B cell (primary cell): ENCODE results near the gene RGS7BP. TPM values are rescaled to one million over a fixed set of nuclear protein-coding genes. Genes with fewer than 3 reads are reported as not detected.

ENCODE experiments used
- ATAC-seq: fragments of 200-7000 bp; cut with Tn5 transposase; one replicate; pipeline ENCODE4 v1.10.0; 2021; ENCODE audit warnings: low read depth, mild to moderate bottlenecking, moderate number of reproducible peaks, moderate library complexity
- CTCF ChIA-PET: fragments of 350-600 bp; sonication (Branson Sonifier 250); formaldehyde crosslinking; loops from one replicate; lab custom pipeline; 2021; ENCODE audit warnings: antibody characterized with exemption, inconsistent platforms; lab: Charles Lee
- POLR2A ChIA-PET: fragments of 350-600 bp; sonication (Branson Sonifier 250); formaldehyde crosslinking; loops from one replicate; lab custom pipeline; 2021; ENCODE audit warnings: antibody characterized with exemption; lab: Charles Lee
- DNase-seq: peaks from one replicate; pipeline ENCODE4 v3.0.0; 2013
- H2AFZ ChIP-seq: 2 replicates; pipeline ENCODE4 v1.6.1; 2012; ENCODE audit warnings: mild to moderate bottlenecking, low read depth, low read length; ENCODE audit not compliant: insufficient read depth, poor library complexity, severe bottlenecking
- H3K27ac ChIP-seq, 2 donors: 1 replicate in 1 of 2; 2 replicates in 1 of 2; pipeline ENCODE4 v1.5.1; 2012 to 2013; ENCODE audit warnings: low read length in 2 of 2, mild to moderate bottlenecking in 2 of 2, moderate library complexity in 1 of 2
- H3K27me3 ChIP-seq, 4 experiments: fragments of 200-600 bp in 1 of 4; sonication (generic) in 1 of 4; replicated peaks in 1 of 4; 1 replicate in 2 of 4; 2 replicates in 2 of 4; pipeline versions ENCODE4 v1.6.1 to v1.7.0; 2013 to 2016; ENCODE audit warnings: low read length in 3 of 4, mild to moderate bottlenecking in 2 of 4, mixed read lengths in 1 of 4, moderate library complexity in 1 of 4; ENCODE audit not compliant: insufficient read depth in 4 of 4, control insufficient read depth in 3 of 4; ENCODE audit errors: control extremely low read depth in 1 of 4
- H3K36me3 ChIP-seq, 2 experiments: replicated peaks in 1 of 2; 1 replicate in 1 of 2; 2 replicates in 1 of 2; pipeline versions ENCODE4 v1.6.1 to v1.7.1; 2013; ENCODE audit warnings: low read length in 1 of 2; ENCODE audit not compliant: insufficient read depth in 2 of 2, control insufficient read depth in 1 of 2; ENCODE audit errors: control extremely low read depth in 1 of 2, extremely low read depth in 1 of 2
- H3K4me1 ChIP-seq, 2 donors: fragments of 200-600 bp in 1 of 2; sonication (generic) in 1 of 2; 1 replicate in 1 of 2; 2 replicates in 1 of 2; pipeline versions ENCODE4 v1.5.1 to v1.6.1; 2013 to 2017; ENCODE audit warnings: low read length in 2 of 2; ENCODE audit not compliant: control insufficient read depth in 2 of 2, insufficient read depth in 2 of 2
- H3K4me2 ChIP-seq: replicated peaks from 2 replicates; pipeline ENCODE3; 2012; ENCODE audit warnings: mild to moderate bottlenecking, low read depth, low read length; ENCODE audit not compliant: poor library complexity, severe bottlenecking
- H3K4me3 ChIP-seq, 5 experiments: fragments of 200-600 bp in 1 of 5; sonication (generic) in 1 of 5; 1 replicate in 3 of 5; 2 replicates in 2 of 5; pipeline versions ENCODE4 v1.5.1 to v1.7.0; 2011 to 2016; ENCODE audit warnings: low read length in 4 of 5, mild to moderate bottlenecking in 4 of 5, low read depth in 2 of 5, control low read depth in 1 of 5, moderate library complexity in 1 of 5; ENCODE audit not compliant: insufficient read depth in 1 of 5; ENCODE audit errors: control extremely low read depth in 1 of 5, extremely low read depth in 1 of 5
- H3K79me2 ChIP-seq: fragments of 200-600 bp; sonication (generic); one replicate; pipeline ENCODE4 v1.6.0; 2016; ENCODE audit warnings: low read length; ENCODE audit not compliant: control insufficient read depth, insufficient read depth
- H3K9ac ChIP-seq: fragments of 200-600 bp; sonication (generic); 2 replicates; pipeline ENCODE4 v1.6.1; 2017; ENCODE audit warnings: mild to moderate bottlenecking, low read length, moderate library complexity
- H3K9me3 ChIP-seq, 3 donors: one replicate each; pipeline versions ENCODE4 v1.6.1 to v1.7.1; 2013; ENCODE audit warnings: low read length in 2 of 3; ENCODE audit not compliant: control insufficient read depth in 2 of 3, insufficient read depth in 1 of 3; ENCODE audit errors: control extremely low read depth in 1 of 3
- H4K20me1 ChIP-seq: 2 replicates; pipeline ENCODE4 v1.6.0; 2012; ENCODE audit warnings: mild to moderate bottlenecking, low read length; ENCODE audit not compliant: insufficient read depth, control insufficient read depth, poor library complexity, severe bottlenecking
- H3K27ac Mint-ChIP-seq: one replicate; pipeline ENCODE4 v1.8.0; 2021; ENCODE audit warnings: mixed read lengths
- H3K27me3 Mint-ChIP-seq: one replicate; pipeline ENCODE4 v1.8.0; 2021; ENCODE audit warnings: mixed read lengths
- H3K4me1 Mint-ChIP-seq: one replicate; pipeline ENCODE4 v1.8.0; 2021; ENCODE audit warnings: mixed read lengths
- H3K4me3 Mint-ChIP-seq: one replicate; pipeline ENCODE4 v1.8.0; 2021; ENCODE audit warnings: mixed read lengths
- H3K9me3 Mint-ChIP-seq: one replicate; pipeline ENCODE4 v1.8.0; 2022; ENCODE audit warnings: mixed read lengths; ENCODE audit not compliant: insufficient read depth
- CTCF ChIP-seq: fragments of 200-600 bp; IDR thresholded peaks from one replicate; pipeline ENCODE4 v1.8.0; 2022; ENCODE audit warnings: antibody characterized with exemption, mild to moderate bottlenecking
- EZH2 ChIP-seq: IDR thresholded peaks from 2 replicates; pipeline ENCODE4 v1.6.1; 2012; ENCODE audit warnings: borderline replicate concordance, low read depth, mild to moderate bottlenecking, moderate library complexity, low read length; ENCODE audit not compliant: insufficient read depth, poor library complexity, severe bottlenecking
- WGBS: methylation state at CpG from one replicate; pipeline ENCODE4 v1.1.5; 2013; ENCODE audit warnings: missing lambda C conversion rate; ENCODE audit not compliant: insufficient coverage; 5-methylcytosine and 5-hydroxymethylcytosine counted together
- intact Hi-C: fragments of 100-400 bp; cut with micrococcal nuclease; formaldehyde crosslinking; loops from one replicate; pipeline ENCODE4 v1.10.0; 2022
- polyA plus RNA-seq: library from polyadenylated mRNA; depleted of rRNA; stranded (reverse); fragments of >200 nt; gene quantifications from 2 replicates; pipeline ENCODE4 v1.2.3, GENCODE V29; 2012
- total RNA-seq, 2 donors: library from RNA; stranded (reverse); fragments of 120-200 nt in 1 of 2; gene quantifications; 1 replicate in 1 of 2; 2 replicates in 1 of 2; pipeline versions ENCODE4 v1.2.3 to v1.2.4, GENCODE V29; 2013 to 2022

RGS7BP gene
- total and polyA plus RNA-seq, 2 donors (not counting 1 experiment from before 2014, with no cell fraction given) = not detected

- Histone ChIP-seq H3K79me2 (no peaks in the 10 kb centered on the region), H4K20me1 (no peaks in the 10 kb centered on the region), H3K4me1 (no peaks in the 10 kb centered on the region), H3K4me2 (no peak overlapping the region), H3K27me3 (no peaks in the 10 kb centered on the region), H3K9me3 (no peaks in the 10 kb centered on the region), H3K36me3 (no peaks in the 10 kb centered on the region), H3K27ac (no peak overlapping the region), H3K4me3 (no peak overlapping the region), H3K9ac (no peak overlapping the region), H2AFZ (no peak overlapping the region)
- intact Hi-C loops = no loop called here
- ATAC-seq (no peak), DNase-seq (no peak)
- no peaks in the 10 kb centered on the region for H3K4me1 Mint-ChIP-seq
- ChIA-PET POLR2A (no interaction called here), CTCF (no interaction called here)
- H3K9me3 Mint-ChIP-seq = no peaks in the 10 kb centered on the region
- no peaks in the 10 kb centered on the region for H3K27me3 Mint-ChIP-seq
- no peak overlapping the region for H3K27ac Mint-ChIP-seq
- 60% methylated on average over 2 of the region's 3 CpGs for WGBS
- no peak overlapping the region for H3K4me3 Mint-ChIP-seq
- TF ChIP-seq EZH2 = no peak
- TF ChIP-seq CTCF = no peak
Observed at GRCh38 chr5:64566310-64566916, 60.6 kb downstream of the RGS7BP start.

- ATAC-seq (no peak), DNase-seq (no peak)
- H3K36me3 ChIP-seq = no peaks in the 10 kb centered on the region
- no peak overlapping the region for H3K4me2 ChIP-seq
- H3K4me1 ChIP-seq = no peaks in the 10 kb centered on the region
- H4K20me1 ChIP-seq = no peaks in the 10 kb centered on the region
- H3K27ac Mint-ChIP-seq = no peak overlapping the region
- no peaks in the 10 kb centered on the region for H3K79me2 ChIP-seq
- intact Hi-C loops = no loop called here
- no peak overlapping the region for H3K27ac ChIP-seq
- H3K9me3 ChIP-seq = no peaks in the 10 kb centered on the region
- no peak overlapping the region for H3K4me3 ChIP-seq
- peaks cover 4% of the 10 kb centered on the region for H3K27me3 Mint-ChIP-seq
- H3K27me3 ChIP-seq = no peaks in the 10 kb centered on the region
- H2AFZ ChIP-seq = no peak overlapping the region
- no CpG with 5 or more reads among the region's 1 CpG for WGBS
- no peak overlapping the region for H3K4me3 Mint-ChIP-seq
- ChIA-PET CTCF (no interaction called here), POLR2A (no interaction called here)
- no peaks in the 10 kb centered on the region for H3K9me3 Mint-ChIP-seq
- H3K4me1 Mint-ChIP-seq = no peaks in the 10 kb centered on the region
- no peak for TF ChIP-seq EZH2
- no peak for TF ChIP-seq CTCF
- no peak overlapping the region for H3K9ac ChIP-seq
Observed at GRCh38 chr5:64569858-64570257, 64.0 kb downstream of the RGS7BP start.
